H1 (cell line): Measurements from ENCODE around the gene ZNF214.

Experiments
- EZH2 ChIP-seq: fragments of 200-600 bp; sonication (generic); IDR thresholded peaks from 2 replicates; pipeline ENCODE4 v1.7.1; 2012; ENCODE audit warnings: low read depth, mild to moderate bottlenecking, moderate library complexity, low read length, inconsistent platforms; ENCODE audit not compliant: severe bottlenecking
- HDAC2 ChIP-seq, 2 experiments: fragments of 300-600 bp in 1 of 2; sonication (generic) in 1 of 2; IDR thresholded peaks; 2 replicates each; pipeline ENCODE4 v1.6.1; 2011 to 2012; ENCODE audit warnings: low read depth in 2 of 2, low read length in 2 of 2, mild to moderate bottlenecking in 2 of 2, moderate library complexity in 2 of 2, borderline replicate concordance in 1 of 2, inconsistent platforms in 1 of 2
- HDAC6 ChIP-seq: IDR thresholded peaks from one replicate; pipeline ENCODE4 v1.7.1; 2012; ENCODE audit warnings: low read depth, mild to moderate bottlenecking, inconsistent platforms, low read length, moderate library complexity
- KDM5A ChIP-seq: fragments of 200-600 bp; IDR thresholded peaks from 2 replicates; pipeline ENCODE4 v1.7.1; 2012; ENCODE audit warnings: mild to moderate bottlenecking, low read length, inconsistent platforms, mixed read lengths
- POLR2AphosphoS5 ChIP-seq: IDR thresholded peaks from 2 replicates; pipeline ENCODE4 v1.6.1; 2011; ENCODE audit warnings: low read depth, low read length
- TEAD4 ChIP-seq: IDR thresholded peaks from 2 replicates; pipeline ENCODE4 v1.6.1; 2012; ENCODE audit warnings: low read depth, low read length, inconsistent platforms, mixed read lengths
- TF ChIP-seq, protein P1 (sequence below), 3 experiments: IDR thresholded peaks; 1 replicate in 2 of 3; 2 replicates in 1 of 3; pipeline versions ENCODE4 v1.5.1 to v1.6.1; 2011; ENCODE audit warnings: low read length in 3 of 3, mild to moderate bottlenecking in 3 of 3, inconsistent platforms in 2 of 3, low read depth in 1 of 3, moderate library complexity in 1 of 3; ENCODE audit not compliant: insufficient read depth in 1 of 3; ENCODE audit errors: control extremely low read depth in 1 of 3
- TF ChIP-seq, protein P2 (sequence below): IDR thresholded peaks from 2 replicates; pipeline ENCODE4 v1.6.1; 2011; ENCODE audit warnings: low read length, improper control_type of control experiment

DNA sequence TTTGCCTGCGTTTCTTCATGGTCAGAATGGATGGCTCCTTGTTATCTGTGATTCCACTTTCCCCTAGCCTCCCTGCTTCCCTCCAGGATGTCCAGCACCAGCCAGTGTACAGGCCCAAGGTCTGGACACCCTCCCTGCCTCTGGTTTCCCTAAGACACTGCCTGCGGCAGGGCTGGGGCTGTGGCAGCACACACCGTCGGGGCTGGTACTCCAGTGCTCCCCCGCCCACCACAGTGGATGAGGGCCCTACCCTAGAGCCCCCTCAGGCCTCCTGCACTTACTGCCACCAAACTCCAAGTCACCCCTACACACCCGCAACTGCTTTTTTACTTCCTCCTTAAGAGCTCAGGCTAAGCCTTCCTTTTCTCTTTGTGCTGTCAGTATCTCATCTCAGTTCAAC lies 28.9 kb downstream of the ZNF214 start:
- TF ChIP-seq HDAC2 (IDR thresholded peaks at IDR 0.05; ENCODE audit: borderline replicate concordance in 1 of 2, low read depth in 2 of 2, low read length in 2 of 2) (no peak), HDAC6 (no peak), EZH2 (no peak), KDM5A (no peak), TEAD4 (no peak), POLR2AphosphoS5 (no peak)
- TF ChIP-seq, protein P1, sequence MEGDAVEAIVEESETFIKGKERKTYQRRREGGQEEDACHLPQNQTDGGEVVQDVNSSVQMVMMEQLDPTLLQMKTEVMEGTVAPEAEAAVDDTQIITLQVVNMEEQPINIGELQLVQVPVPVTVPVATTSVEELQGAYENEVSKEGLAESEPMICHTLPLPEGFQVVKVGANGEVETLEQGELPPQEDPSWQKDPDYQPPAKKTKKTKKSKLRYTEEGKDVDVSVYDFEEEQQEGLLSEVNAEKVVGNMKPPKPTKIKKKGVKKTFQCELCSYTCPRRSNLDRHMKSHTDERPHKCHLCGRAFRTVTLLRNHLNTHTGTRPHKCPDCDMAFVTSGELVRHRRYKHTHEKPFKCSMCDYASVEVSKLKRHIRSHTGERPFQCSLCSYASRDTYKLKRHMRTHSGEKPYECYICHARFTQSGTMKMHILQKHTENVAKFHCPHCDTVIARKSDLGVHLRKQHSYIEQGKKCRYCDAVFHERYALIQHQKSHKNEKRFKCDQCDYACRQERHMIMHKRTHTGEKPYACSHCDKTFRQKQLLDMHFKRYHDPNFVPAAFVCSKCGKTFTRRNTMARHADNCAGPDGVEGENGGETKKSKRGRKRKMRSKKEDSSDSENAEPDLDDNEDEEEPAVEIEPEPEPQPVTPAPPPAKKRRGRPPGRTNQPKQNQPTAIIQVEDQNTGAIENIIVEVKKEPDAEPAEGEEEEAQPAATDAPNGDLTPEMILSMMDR (IDR thresholded peaks at IDR 0.05; ENCODE audit: control extremely low read depth in 1 of 3, insufficient read depth in 1 of 3, low read depth in 1 of 3, low read length in 3 of 3), result no peak
- TF ChIP-seq, protein P2, sequence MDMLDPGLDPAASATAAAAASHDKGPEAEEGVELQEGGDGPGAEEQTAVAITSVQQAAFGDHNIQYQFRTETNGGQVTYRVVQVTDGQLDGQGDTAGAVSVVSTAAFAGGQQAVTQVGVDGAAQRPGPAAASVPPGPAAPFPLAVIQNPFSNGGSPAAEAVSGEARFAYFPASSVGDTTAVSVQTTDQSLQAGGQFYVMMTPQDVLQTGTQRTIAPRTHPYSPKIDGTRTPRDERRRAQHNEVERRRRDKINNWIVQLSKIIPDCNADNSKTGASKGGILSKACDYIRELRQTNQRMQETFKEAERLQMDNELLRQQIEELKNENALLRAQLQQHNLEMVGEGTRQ, result no peak
